Measurements from ENCODE around the gene OR4Q2.

The OR4Q2 gene

GRCh38 chr14:20035449-20035848 lies 33.5 kb downstream of the OR4Q2 start:
- no peaks in the 10 kb centered on the region for H3K27me3 ChIP-seq (ENCODE audit: insufficient read depth, low read depth)
- no peak overlapping the region for H3K9ac ChIP-seq
- H3K4me1 ChIP-seq (ENCODE audit: low read depth, poor library complexity, severe bottlenecking): no peaks in the 10 kb centered on the region
- no peak overlapping the region for H3K4me2 ChIP-seq
- no peaks in the 10 kb centered on the region for H3K79me2 ChIP-seq (ENCODE audit: insufficient read depth, low read depth)
- no peaks in the 10 kb centered on the region for H4K20me1 ChIP-seq (ENCODE audit: insufficient read depth)
- H3K27ac ChIP-seq: no peak overlapping the region
- no peak overlapping the region for H2AFZ ChIP-seq (ENCODE audit: low read depth)
- TF ChIP-seq CTCF (conservative IDR thresholded peaks at IDR 0.05; ENCODE audit: low read depth, low read length): no peak
- no peaks in the 10 kb centered on the region for H3K36me3 ChIP-seq (ENCODE audit: insufficient read depth)
- H3K4me3 ChIP-seq (IDR thresholded peaks at IDR 0.05; ENCODE audit: insufficient read depth, low read depth, low read length): no peak overlapping the region

- H3K9ac ChIP-seq: no peak within 1 kb of the TSS
- TF ChIP-seq CTCF (conservative IDR thresholded peaks at IDR 0.05; ENCODE audit: low read depth, low read length): no peak
- no peaks in the 10 kb centered on the region for H4K20me1 ChIP-seq (ENCODE audit: insufficient read depth)
- no peaks in the 10 kb centered on the region for H3K4me1 ChIP-seq (ENCODE audit: low read depth, poor library complexity, severe bottlenecking)
- H3K27ac ChIP-seq: no peak within 1 kb of the TSS
- H3K27me3 ChIP-seq (ENCODE audit: insufficient read depth, low read depth): no peaks in the 10 kb centered on the region
- no peaks in the 10 kb centered on the region for H3K79me2 ChIP-seq (ENCODE audit: insufficient read depth, low read depth)
- H3K4me3 ChIP-seq (IDR thresholded peaks at IDR 0.05; ENCODE audit: insufficient read depth, low read depth, low read length): no peak within 1 kb of the TSS
- no peak within 1 kb of the TSS for H2AFZ ChIP-seq (ENCODE audit: low read depth)
- no peak within 1 kb of the TSS for H3K4me2 ChIP-seq
- no peaks in the 10 kb centered on the region for H3K36me3 ChIP-seq (ENCODE audit: insufficient read depth)
Measured at GRCh38 chr14:20035938-20036337, 34.0 kb downstream of the OR4Q2 start, which contains the start of gene OR4K13. Gene OR4K13, minus strand, starts transcription at chr14:20036038. Its CDS starts 1,280 bp downstream, at chr14:20034758.

- Histone ChIP-seq H3K27me3 (ENCODE audit: insufficient read depth, low read depth) (no peaks in the 10 kb centered on the region), H3K4me2 (no peak overlapping the region), H3K9ac (no peak overlapping the region), H3K36me3 (ENCODE audit: insufficient read depth) (no peaks in the 10 kb centered on the region), H2AFZ (ENCODE audit: low read depth) (no peak overlapping the region), H3K4me3 (IDR thresholded peaks at IDR 0.05; ENCODE audit: insufficient read depth, low read depth, low read length) (no peak overlapping the region), H3K27ac (no peak overlapping the region), H4K20me1 (ENCODE audit: insufficient read depth) (no peaks in the 10 kb centered on the region), H3K4me1 (ENCODE audit: low read depth, poor library complexity, severe bottlenecking) (no peaks in the 10 kb centered on the region), H3K79me2 (ENCODE audit: insufficient read depth, low read depth) (no peaks in the 10 kb centered on the region)
- no peak for TF ChIP-seq CTCF (conservative IDR thresholded peaks at IDR 0.05; ENCODE audit: low read depth, low read length)
Measured at GRCh38 chr14:20044243-20044642, 42.3 kb downstream of the OR4Q2 start.

- Histone ChIP-seq H3K4me1 (ENCODE audit: low read depth, poor library complexity, severe bottlenecking) (no peaks in the 10 kb centered on the region), H3K36me3 (ENCODE audit: insufficient read depth) (no peaks in the 10 kb centered on the region), H3K4me2 (no peak overlapping the region), H3K27ac (no peak overlapping the region), H3K4me3 (IDR thresholded peaks at IDR 0.05; ENCODE audit: insufficient read depth, low read depth, low read length) (no peak overlapping the region), H3K9ac (no peak overlapping the region), H2AFZ (ENCODE audit: low read depth) (no peak overlapping the region), H3K27me3 (ENCODE audit: insufficient read depth, low read depth) (no peaks in the 10 kb centered on the region), H4K20me1 (ENCODE audit: insufficient read depth) (no peaks in the 10 kb centered on the region), H3K79me2 (ENCODE audit: insufficient read depth, low read depth) (no peaks in the 10 kb centered on the region)
- TF ChIP-seq CTCF (conservative IDR thresholded peaks at IDR 0.05; ENCODE audit: low read depth, low read length): no peak
Measured at GRCh38 chr14:20048202-20048601, 46.2 kb downstream of the OR4Q2 start.
